HAP-1 (cell line): ENCODE measurements around the gene CXCR2.

Source experiments
- DNase-seq, 2 experiments: peaks; one replicate each; pipeline ENCODE4 v3.0.0-alpha.2; 2016 to 2020; ENCODE audit warnings: low spot score in 2 of 2
- H3K27me3 ChIP-seq: fragments of 250-450 bp; sonication (Bioruptor Pico); 2 replicates; pipeline ENCODE4 v1.5.1; 2020; ENCODE audit warnings: low read depth, mild to moderate bottlenecking, moderate library complexity
- H3K36me3 ChIP-seq: fragments of 250-450 bp; sonication (Bioruptor Pico); replicated peaks from 2 replicates; pipeline ENCODE4 v1.5.1; 2020; ENCODE audit warnings: mild to moderate bottlenecking
- H3K4me1 ChIP-seq: fragments of 250-450 bp; sonication (Bioruptor Pico); 2 replicates; pipeline ENCODE4 v1.5.1; 2020; ENCODE audit warnings: mild to moderate bottlenecking
- H3K4me3 ChIP-seq: fragments of 250-450 bp; sonication (Bioruptor Pico); 2 replicates; pipeline ENCODE4 v1.5.1; 2020; ENCODE audit warnings: mild to moderate bottlenecking, moderate library complexity
- H3K9me3 ChIP-seq: fragments of 250-450 bp; sonication (Bioruptor Pico); 2 replicates; pipeline ENCODE4 v1.5.1; 2020; ENCODE audit warnings: mild to moderate bottlenecking, moderate library complexity
- in situ Hi-C: fragments of 300-500 bp; cut with MboI; formaldehyde crosslinking; loops from 3 replicates; pipeline ENCODE4 v1.14.3; 2020; ENCODE audit warnings: low sequenced_read_pairs, inconsistent platforms, mixed read lengths

The CXCR2 gene

DNA sequence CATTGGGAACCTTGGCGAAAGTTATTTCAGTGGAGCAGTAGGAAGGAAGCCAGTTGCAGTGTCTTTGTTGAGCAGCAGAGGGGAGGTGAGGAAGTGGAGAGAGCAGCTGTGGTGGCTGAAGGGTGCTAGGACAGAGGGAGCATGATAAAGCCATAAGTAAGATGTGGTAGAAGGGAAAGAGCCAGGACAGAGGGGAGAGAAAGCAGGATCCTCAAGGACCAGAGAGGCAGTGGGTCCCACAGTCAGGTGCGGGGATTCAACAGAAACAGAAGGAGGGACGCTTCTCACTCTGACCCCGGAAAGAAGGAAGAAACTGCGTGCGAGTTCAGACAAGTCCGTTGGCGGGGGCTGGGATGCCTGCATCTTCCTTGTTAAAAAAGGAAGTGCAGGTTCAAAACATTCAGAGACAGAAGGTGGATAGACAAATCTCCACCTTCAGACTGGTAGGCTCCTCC is at the start of gene CXCR2:
Gene CXCR2 (plus strand): TSS at position 403 of the 455 bp plus-strand sequence. CDS start 8,774 bp downstream, outside the sequence.
- H3K9me3 ChIP-seq: no peaks in the 10 kb centered on the region
- H3K4me1 ChIP-seq: no peaks in the 10 kb centered on the region
- DNase-seq: no peak
- in situ Hi-C loops: no loop called here
- H3K36me3 ChIP-seq: no peaks in the 10 kb centered on the region
- no peak within 1 kb of the TSS for H3K4me3 ChIP-seq
- peaks cover 2% of the 10 kb centered on the region; the same call in 1 of the 2 replicates for H3K27me3 ChIP-seq

DNA sequence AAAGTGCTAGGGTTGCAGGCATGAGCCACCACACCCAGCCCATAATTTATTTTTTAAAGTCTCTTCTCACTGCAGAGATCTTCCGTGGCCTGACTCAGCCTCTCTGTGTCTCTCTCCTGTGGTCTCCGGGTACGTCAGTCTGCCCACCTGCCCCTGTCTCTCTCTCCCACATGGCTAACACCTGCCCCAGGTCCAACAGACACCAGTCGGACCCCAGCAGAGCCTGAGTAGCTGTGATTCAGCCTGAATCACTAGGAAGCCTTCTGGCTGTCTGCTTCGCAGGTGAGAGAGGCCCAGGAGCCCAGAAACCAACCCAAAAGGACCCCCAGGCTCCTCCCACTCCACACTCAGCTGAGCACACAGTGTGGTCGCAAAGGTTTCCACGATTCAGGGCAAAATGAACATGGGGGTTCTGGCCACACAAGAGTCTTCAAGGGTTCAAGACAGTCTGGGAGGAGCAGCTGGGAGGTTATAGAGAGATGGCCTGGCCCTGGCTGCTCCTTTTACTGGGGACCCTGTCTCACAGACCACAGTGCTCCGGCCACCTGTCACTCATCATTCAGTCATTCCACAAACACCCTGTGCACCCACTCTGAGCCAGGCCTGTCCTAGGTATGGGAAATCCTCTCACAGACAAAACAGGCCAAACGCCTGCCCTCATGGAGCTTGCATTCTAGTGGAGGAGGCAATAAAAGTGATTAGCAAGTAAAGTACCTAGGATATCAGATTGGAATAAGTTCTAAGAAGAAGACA is 48.2 kb upstream of the CXCR2 start:
- H3K4me3 ChIP-seq: no peak overlapping the region
- DNase-seq: no peak
- in situ Hi-C loops: no loop called here
- no peaks in the 10 kb centered on the region for H3K36me3 ChIP-seq
- 0 out of 2 replicates have a peak, but pooled peaks cover 2% of the 10 kb centered on the region for H3K27me3 ChIP-seq
- H3K4me1 ChIP-seq: no peaks in the 10 kb centered on the region
- H3K9me3 ChIP-seq: no peaks in the 10 kb centered on the region

DNA sequence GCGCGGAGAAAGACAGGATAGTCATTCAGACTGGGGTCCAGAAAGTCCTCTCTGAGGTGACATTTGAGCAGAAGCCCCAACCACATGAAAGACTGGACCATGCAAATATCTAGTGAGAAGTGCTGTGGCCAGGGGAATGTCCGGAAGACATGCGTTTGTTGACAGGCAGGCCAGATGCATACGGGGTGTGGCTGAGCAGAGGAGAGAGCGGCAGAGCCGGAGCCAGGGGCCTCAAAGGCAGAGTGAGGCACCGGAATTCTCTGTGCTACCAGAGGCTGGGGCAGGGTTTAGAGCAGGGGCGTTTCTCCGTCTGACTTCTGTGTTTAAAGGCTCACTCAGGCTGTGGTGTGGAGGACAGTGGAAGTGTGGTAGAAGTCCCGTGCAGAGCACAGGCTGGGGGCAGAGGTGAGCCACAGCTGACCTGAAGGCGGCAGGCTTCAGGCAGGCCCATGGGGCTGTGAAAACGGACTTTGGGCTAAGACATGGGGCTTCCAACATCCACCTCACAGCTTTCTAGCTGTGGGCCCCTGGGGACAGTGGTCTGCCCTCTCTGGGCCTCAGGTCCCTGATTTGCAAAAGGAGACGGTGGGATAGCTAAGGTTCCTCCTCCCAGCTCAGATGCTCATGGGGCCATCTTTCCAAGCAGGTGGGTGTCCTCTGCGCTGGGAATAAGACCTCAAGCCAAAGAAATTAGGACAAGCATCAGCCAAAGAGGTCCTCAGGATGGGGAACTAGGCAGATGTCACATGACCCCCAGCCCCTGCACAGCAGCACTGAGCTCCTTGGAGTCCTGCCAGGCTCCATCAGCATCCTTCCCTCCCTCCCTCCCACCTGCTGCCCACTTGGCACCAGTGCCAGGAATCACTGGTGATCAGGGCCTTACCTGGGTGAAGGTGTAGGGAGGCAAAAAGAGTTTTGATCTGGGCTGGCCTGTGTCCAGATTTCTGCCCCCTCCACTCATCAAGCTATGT is 45.6 kb upstream of the CXCR2 start:
- in situ Hi-C loops: no loop called here
- Histone ChIP-seq H3K27me3 (no peaks in the 10 kb centered on the region), H3K36me3 (no peaks in the 10 kb centered on the region), H3K4me1 (no peaks in the 10 kb centered on the region), H3K9me3 (peaks cover under 1% of the 10 kb centered on the region; the same call in 1 of the 2 replicates), H3K4me3 (no peak overlapping the region)
- DNase-seq: no peak

DNA sequence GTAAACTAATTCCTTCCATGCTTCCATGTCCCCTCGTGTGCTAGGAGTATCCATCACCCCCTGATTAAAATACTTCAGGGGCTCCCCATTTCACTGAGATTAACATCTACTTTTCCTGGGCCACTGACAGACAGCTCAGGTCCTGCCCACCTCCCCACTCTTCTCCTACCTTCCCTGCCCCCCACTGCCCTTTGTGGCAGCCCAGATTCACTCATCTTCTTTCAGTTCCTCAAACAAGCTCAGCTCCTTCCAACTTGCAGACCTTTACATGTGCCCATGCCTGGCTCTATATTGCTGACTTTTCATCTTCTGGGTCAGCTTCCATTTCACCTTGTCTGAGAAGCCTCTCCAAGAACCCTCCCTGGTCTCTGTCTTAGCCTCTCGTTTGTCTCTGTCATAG is 44.8 kb upstream of the CXCR2 start:
- H3K36me3 ChIP-seq: no peaks in the 10 kb centered on the region
- no peaks in the 10 kb centered on the region for H3K27me3 ChIP-seq
- peaks cover 2% of the 10 kb centered on the region; the same call in 1 of the 2 replicates for H3K9me3 ChIP-seq
- no peaks in the 10 kb centered on the region for H3K4me1 ChIP-seq
- in situ Hi-C loops: no loop called here
- no peak overlapping the region for H3K4me3 ChIP-seq
- DNase-seq: no peak

DNA sequence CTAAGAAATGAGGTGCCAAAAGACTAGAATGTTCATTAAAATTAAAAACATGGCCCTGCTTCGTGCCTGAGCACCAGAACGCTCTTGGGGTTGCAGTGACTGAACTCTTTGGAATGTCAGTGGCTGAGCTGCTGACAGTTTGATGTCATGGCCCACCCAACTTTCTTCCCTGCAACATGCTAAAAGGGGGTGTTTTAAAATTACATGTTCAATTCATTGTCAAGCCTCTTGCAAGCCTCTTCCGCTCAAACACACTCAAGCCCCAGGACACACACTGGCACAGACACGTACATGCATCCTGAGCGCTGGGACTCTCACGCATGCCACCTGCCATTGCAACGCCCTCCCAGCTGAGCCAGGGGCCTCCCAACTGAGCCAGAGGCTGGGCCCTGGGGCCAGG is 44.1 kb upstream of the CXCR2 start:
- in situ Hi-C loops: no loop called here
- H3K4me3 ChIP-seq: no peak overlapping the region
- no peaks in the 10 kb centered on the region for H3K4me1 ChIP-seq
- peaks cover 2% of the 10 kb centered on the region; the same call in 1 of the 2 replicates for H3K9me3 ChIP-seq
- H3K36me3 ChIP-seq: no peaks in the 10 kb centered on the region
- no peak for DNase-seq
- H3K27me3 ChIP-seq: no peaks in the 10 kb centered on the region

DNA sequence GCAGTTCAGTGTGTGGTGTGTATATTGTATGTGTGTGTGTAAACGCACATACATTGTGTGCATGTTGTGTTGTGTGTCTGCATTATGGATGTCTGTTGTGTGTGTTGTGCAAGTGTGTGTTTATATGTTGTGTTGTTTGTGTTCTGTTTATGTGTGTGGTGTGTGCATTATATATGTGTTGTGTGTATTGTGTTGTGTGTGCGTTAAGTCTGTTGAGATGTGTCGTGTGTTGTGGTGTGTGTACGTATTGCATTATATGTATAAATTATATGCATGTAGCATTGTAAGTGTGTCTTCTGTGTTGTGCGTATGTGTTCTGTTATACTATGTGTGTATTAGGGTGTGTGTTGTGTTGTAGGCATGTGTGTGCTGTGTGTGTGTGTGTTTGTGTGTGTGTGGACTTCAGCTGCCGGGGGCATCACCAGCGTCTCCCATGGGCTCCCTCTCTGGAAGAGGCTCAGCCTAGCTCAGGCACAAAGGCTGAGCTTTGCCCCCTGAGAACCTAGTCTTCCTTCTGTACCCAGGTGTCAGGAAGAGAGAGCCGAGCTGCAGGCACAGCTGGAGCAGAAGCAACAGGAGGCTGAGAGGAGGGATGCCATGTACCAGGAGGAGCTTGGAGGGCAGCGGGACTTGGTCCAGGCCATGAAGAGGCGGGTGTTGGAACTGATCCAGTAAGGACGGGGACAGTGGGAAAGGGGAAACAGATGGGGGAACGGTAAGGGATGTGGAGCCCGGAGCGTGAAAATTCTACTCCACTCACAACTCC is 43.1 kb upstream of the CXCR2 start:
- H3K4me1 ChIP-seq: no peaks in the 10 kb centered on the region
- in situ Hi-C loops: no loop called here
- DNase-seq: no peak
- peaks cover 2% of the 10 kb centered on the region; the same call in 1 of the 2 replicates for H3K9me3 ChIP-seq
- no peak overlapping the region for H3K4me3 ChIP-seq
- H3K36me3 ChIP-seq: no peaks in the 10 kb centered on the region
- no peaks in the 10 kb centered on the region for H3K27me3 ChIP-seq

DNA sequence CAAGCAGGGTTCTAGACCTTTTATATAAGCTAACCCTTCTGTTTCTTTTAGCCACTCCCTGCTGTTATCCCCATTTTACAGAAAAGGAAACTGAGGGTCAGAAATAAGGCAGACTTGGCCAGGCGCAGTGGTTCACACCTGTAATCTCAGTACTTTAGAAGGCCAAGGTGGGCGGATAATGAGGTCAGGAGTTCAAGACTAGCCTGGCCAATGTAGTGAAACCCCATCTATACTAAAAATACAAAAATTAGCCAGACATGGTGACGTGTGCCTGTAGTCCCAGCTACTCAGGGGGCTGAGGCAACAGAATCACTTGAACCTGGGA is 42.5 kb upstream of the CXCR2 start:
- no peaks in the 10 kb centered on the region for H3K4me1 ChIP-seq
- H3K36me3 ChIP-seq: no peaks in the 10 kb centered on the region
- no peak overlapping the region for H3K4me3 ChIP-seq
- peaks cover 2% of the 10 kb centered on the region; the same call in 1 of the 2 replicates for H3K9me3 ChIP-seq
- in situ Hi-C loops: no loop called here
- DNase-seq: no peak
- no peaks in the 10 kb centered on the region for H3K27me3 ChIP-seq

DNA sequence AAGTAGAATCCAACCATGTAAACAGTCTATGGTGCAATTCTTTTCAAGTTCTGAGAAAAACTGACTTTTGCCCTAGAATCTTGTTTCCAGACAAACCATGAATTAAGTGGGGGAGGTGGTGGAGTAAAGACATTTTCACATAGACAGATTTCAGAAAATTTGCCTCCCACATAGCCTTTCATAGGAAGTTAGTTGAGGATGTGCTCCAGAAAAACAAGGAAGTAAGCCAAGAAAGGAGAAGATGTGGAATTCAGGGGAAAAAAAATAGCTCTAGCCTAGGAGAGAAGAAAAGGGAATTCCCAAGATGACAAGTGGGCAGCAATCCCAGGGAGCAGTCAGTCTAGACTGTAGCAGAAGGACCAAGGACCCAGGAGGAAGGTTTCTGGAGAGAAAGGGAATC is 39.4 kb upstream of the CXCR2 start:
- no peaks in the 10 kb centered on the region for H3K27me3 ChIP-seq
- DNase-seq: no peak

DNA sequence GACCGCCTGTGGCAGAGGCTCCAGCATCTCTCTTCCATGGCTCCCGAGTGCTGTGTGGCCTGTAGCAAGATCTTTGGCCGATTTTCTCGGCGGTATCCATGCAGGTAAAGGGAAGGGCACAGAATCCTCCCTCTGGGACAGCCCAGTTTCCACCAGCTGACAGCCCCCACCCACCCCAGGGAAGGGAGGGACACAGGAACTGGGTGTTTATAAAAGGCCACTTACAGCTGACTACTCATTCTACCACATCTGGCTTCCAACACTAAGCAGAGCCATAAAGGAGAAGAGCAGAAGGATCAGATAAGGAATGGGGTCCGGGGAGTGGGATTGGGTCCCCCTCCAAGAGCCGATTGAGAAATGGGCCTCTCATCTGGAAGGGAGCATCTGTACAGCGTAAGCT is 36.6 kb upstream of the CXCR2 start:
- Histone ChIP-seq H3K4me1 (no peaks in the 10 kb centered on the region), H3K9me3 (peaks cover 5% of the 10 kb centered on the region; the same call in 1 of the 2 replicates), H3K36me3 (no peaks in the 10 kb centered on the region), H3K27me3 (no peaks in the 10 kb centered on the region), H3K4me3 (no peak overlapping the region)
- no peak for DNase-seq
- in situ Hi-C loops: no loop called here

More for the DNA sequence above, 39.4 kb upstream of the CXCR2 start:
- H3K4me3 ChIP-seq: no peak overlapping the region
- in situ Hi-C loops: no loop called here
- H3K9me3 ChIP-seq: peaks cover 5% of the 10 kb centered on the region; the same call in 1 of the 2 replicates
- no peaks in the 10 kb centered on the region for H3K36me3 ChIP-seq
- no peaks in the 10 kb centered on the region for H3K4me1 ChIP-seq

DNA sequence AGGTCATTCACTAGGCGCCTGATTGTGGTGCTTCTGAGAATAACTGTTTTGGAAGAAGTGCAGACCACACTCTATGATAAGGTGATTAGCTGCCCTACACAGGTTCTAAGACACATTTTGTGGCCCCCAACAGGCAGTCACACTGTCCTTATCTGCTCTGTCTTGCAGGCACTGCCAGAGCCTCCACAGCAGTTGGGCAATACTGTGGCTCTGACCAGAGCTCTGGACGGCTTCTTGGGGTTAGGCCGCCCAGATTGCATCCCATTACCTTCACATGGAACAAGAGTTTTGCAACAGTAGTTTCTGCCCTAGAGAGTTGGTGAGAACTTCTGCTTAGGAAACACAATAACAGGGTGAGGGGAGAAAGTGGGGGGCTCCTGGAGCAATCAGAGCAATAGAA is 34.1 kb upstream of the CXCR2 start:
- Histone ChIP-seq H3K27me3 (no peaks in the 10 kb centered on the region; the same call in 1 of the 2 replicates), H3K9me3 (peaks cover 3% of the 10 kb centered on the region; the same call in 1 of the 2 replicates), H3K4me1 (no peaks in the 10 kb centered on the region; the same call in 1 of the 2 replicates), H3K4me3 (no peak overlapping the region), H3K36me3 (no peaks in the 10 kb centered on the region)
- no peak for DNase-seq
- in situ Hi-C loops: no loop called here

DNA sequence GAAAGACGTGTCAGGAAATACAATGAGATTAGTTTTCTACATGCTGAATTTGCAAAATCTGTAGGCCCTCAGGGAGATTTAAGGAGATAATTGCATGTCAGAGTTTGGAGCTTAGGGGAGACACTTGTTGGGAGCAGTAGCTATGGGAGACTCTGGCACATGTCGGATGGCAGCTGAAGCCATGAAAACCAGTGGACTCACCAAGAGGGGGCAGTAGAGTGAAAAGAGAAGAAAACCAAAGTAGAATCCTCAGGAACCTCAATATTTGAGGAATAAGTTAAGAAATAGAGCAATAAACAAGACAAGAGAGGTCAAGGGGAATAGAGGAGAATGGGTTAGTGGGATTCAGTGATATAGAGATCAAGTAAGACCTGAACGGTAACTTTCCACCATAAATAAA is 31.9 kb upstream of the CXCR2 start:
- Histone ChIP-seq H3K27me3 (peaks cover 2% of the 10 kb centered on the region), H3K4me1 (no peaks in the 10 kb centered on the region; the same call in 1 of the 2 replicates), H3K4me3 (no peak overlapping the region), H3K36me3 (no peaks in the 10 kb centered on the region), H3K9me3 (peaks cover 3% of the 10 kb centered on the region; the same call in 1 of the 2 replicates)
- no peak for DNase-seq
- in situ Hi-C loops: no loop called here

DNA sequence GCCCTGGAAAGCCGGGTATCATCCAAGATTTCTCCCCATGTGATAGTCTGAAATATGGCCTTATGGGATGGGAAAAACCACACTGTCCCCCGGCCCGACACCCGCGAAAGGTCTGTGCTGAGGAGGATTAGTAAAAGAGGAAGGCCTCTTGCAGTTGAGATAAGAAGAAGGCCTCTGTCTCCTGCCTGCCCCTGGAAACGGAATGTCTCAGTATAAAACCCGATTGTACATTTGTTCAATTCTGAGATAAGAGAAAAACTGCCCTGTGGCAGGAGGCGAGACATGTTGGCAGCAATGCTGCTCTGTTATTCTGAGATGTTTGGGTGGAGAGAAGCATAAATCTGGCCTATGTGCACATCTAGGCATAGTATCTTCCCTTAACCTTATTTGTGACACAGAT is 30.0 kb upstream of the CXCR2 start:
- Histone ChIP-seq H3K36me3 (no peaks in the 10 kb centered on the region), H3K4me1 (no peaks in the 10 kb centered on the region; the same call in 1 of the 2 replicates), H3K4me3 (no peak overlapping the region), H3K27me3 (peaks cover 7% of the 10 kb centered on the region), H3K9me3 (peaks cover under 1% of the 10 kb centered on the region; the same call in 1 of the 2 replicates)
- DNase-seq: no peak
- in situ Hi-C loops: no loop called here

DNA sequence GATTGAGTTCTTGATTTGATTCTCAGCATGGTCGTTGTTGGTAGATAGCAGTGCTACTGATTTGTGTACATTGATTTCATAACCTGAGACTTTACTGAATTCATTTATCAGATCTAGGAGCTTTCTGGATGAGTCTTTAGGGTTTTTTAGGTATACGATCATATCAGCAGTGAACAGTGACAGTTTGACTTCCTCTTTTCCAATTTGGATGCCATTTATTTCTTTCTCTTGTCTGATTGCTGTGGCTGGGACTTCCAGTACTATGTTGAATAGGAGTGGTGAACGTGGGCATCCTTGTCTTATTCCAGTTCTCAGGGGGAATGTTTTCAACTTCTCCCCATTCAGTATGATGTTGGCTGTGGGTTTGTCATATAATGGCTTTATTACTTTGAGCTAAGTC is 27.9 kb upstream of the CXCR2 start:
- no peaks in the 10 kb centered on the region for H3K9me3 ChIP-seq
- no peak for DNase-seq
- peaks cover 7% of the 10 kb centered on the region for H3K27me3 ChIP-seq
- in situ Hi-C loops: no loop called here
- no peaks in the 10 kb centered on the region for H3K36me3 ChIP-seq
- H3K4me3 ChIP-seq: no peak overlapping the region
- H3K4me1 ChIP-seq: no peaks in the 10 kb centered on the region; the same call in 1 of the 2 replicates
